Caco-2 (cell line): ENCODE measurements around the gene ABHD4. TPM values are rescaled to one million over a fixed set of nuclear protein-coding genes. Genes with fewer than 3 reads are reported as not detected.

ENCODE experiments used
- BruUV-seq: library from RNA; stranded (reverse); fragments of 400-500 nt; replicated peaks from 2 replicates; lab custom pipeline; 2021; lab: Mats Ljungman, UMichigan
- CTCF ChIA-PET: fragments of 300-600 bp; sonication (Branson Sonifier 250); formaldehyde crosslinking; loops from one replicate; lab custom pipeline; 2022; ENCODE audit warnings: antibody characterized with exemption; lab: Charles Lee
- POLR2A ChIA-PET: fragments of 300-600 bp; sonication (Branson Sonifier 250); formaldehyde crosslinking; loops from one replicate; lab custom pipeline; 2022; ENCODE audit warnings: antibody characterized with exemption; lab: Charles Lee
- DNase-seq, 2 experiments: peaks; one replicate each; pipeline versions ENCODE4 v3.0.0 to v3.0.0-alpha.2; 2020 to 2022
- H3K27me3 ChIP-seq: replicated peaks from 2 replicates; pipeline ENCODE4 v1.6.0; 2011; ENCODE audit warnings: low read length; ENCODE audit not compliant: control insufficient read depth, insufficient read depth
- H3K36me3 ChIP-seq: 2 replicates; pipeline ENCODE4 v1.5.1; 2011; ENCODE audit warnings: low read length; ENCODE audit not compliant: control insufficient read depth, insufficient read depth
- H3K4me1 ChIP-seq: fragments of 250-450 bp; sonication (Bioruptor Pico); 2 replicates; pipeline ENCODE4 v1.5.1; 2020; ENCODE audit warnings: mild to moderate bottlenecking
- H3K4me3 ChIP-seq: 2 replicates; pipeline ENCODE4 v1.5.1; 2011; ENCODE audit warnings: low read depth, mild to moderate bottlenecking, control low read depth, low read length
- H3K9me3 ChIP-seq: fragments of 250-450 bp; sonication (Bioruptor Pico); 2 replicates; pipeline ENCODE4 v1.5.1; 2020; ENCODE audit warnings: mild to moderate bottlenecking, moderate library complexity
- H3K27ac Mint-ChIP-seq: one replicate; pipeline ENCODE4 v1.8.0; 2022; ENCODE audit warnings: mixed read lengths; ENCODE audit not compliant: unreplicated experiment
- H3K27me3 Mint-ChIP-seq: one replicate; pipeline ENCODE4 v1.8.0; 2022; ENCODE audit warnings: mixed read lengths; ENCODE audit not compliant: insufficient read depth, unreplicated experiment
- H3K36me3 Mint-ChIP-seq: one replicate; pipeline ENCODE4 v1.8.0; 2022; ENCODE audit warnings: mild to moderate bottlenecking, mixed read lengths; ENCODE audit not compliant: insufficient read depth, unreplicated experiment
- H3K4me1 Mint-ChIP-seq: one replicate; pipeline ENCODE4 v1.8.0; 2022; ENCODE audit warnings: low read depth, mixed read lengths; ENCODE audit not compliant: unreplicated experiment
- H3K4me3 Mint-ChIP-seq: one replicate; pipeline ENCODE4 v1.8.0; 2022; ENCODE audit warnings: mild to moderate bottlenecking, moderate library complexity, mixed read lengths; ENCODE audit not compliant: unreplicated experiment
- H3K9me3 Mint-ChIP-seq: one replicate; pipeline ENCODE4 v1.8.0; 2022; ENCODE audit warnings: mixed read lengths; ENCODE audit not compliant: unreplicated experiment
- CTCF ChIP-seq, 2 experiments: fragments of 200-600 bp in 1 of 2; IDR thresholded peaks; 1 replicate in 1 of 2; 2 replicates in 1 of 2; pipeline versions ENCODE4 v1.5.1 to v1.8.0; 2011 to 2022; ENCODE audit warnings: antibody characterized with exemption in 1 of 2, control low read depth in 1 of 2, inconsistent platforms in 1 of 2, low read depth in 1 of 2, low read length in 1 of 2, mild to moderate bottlenecking in 1 of 2, moderate library complexity in 1 of 2; ENCODE audit not compliant: insufficient read depth in 1 of 2, severe bottlenecking in 1 of 2, unreplicated experiment in 1 of 2
- intact Hi-C: fragments of 100-400 bp; cut with micrococcal nuclease; formaldehyde crosslinking; loops from one replicate; pipeline ENCODE4 v1.10.0; 2022; ENCODE audit not compliant: unreplicated experiment
- total RNA-seq: library from RNA; stranded (reverse); gene quantifications from 2 replicates; pipeline ENCODE4 v1.2.3, GENCODE V29; 2022

Gene ABHD4
- total RNA-seq, 1 experiment from 2014 or later, result 73.5 TPM

GRCh38 chr14:22622255-22622654 is 24.2 kb downstream of the ABHD4 start:
- Histone ChIP-seq H3K36me3 (no peaks in the 10 kb centered on the region), H3K9me3 (no peaks in the 10 kb centered on the region), H3K4me1 (no peaks in the 10 kb centered on the region), H3K27me3 (no peaks in the 10 kb centered on the region), H3K4me3 (no peak overlapping the region)
- ChIA-PET POLR2A (no interaction called here), CTCF (interaction anchor here (0.8 kb wide), 1 partner anchor 52 kb away, joined by 3 read pairs; no protein-coding TSS in a partner anchor)
- DNase-seq, result no peak
- Mint-ChIP-seq H3K9me3 (no peaks in the 10 kb centered on the region), H3K4me1 (no peaks in the 10 kb centered on the region), H3K36me3 (no peaks in the 10 kb centered on the region), H3K4me3 (no peak overlapping the region), H3K27me3 (no peaks in the 10 kb centered on the region), H3K27ac (no peak overlapping the region)
- no TSS peak for BruUV-seq
- TF ChIP-seq CTCF (IDR thresholded peaks at IDR 0.05; ENCODE audit: insufficient read depth in 1 of 2, low read depth in 1 of 2, low read length in 1 of 2, severe bottlenecking in 1 of 2, unreplicated experiment in 1 of 2), result no peak
- intact Hi-C loops, result no loop called here

GRCh38 chr14:22623047-22623446 is 24.9 kb downstream of the ABHD4 start:
- no peaks in the 10 kb centered on the region for H3K4me1 Mint-ChIP-seq
- intact Hi-C loops, result no loop called here
- no peak for DNase-seq
- ChIA-PET POLR2A (no interaction called here), CTCF (interaction anchor here (0.8 kb wide), 1 partner anchor 53 kb away, joined by 3 read pairs; no protein-coding TSS in a partner anchor)
- Histone ChIP-seq H3K9me3 (no peaks in the 10 kb centered on the region), H3K27me3 (no peaks in the 10 kb centered on the region), H3K4me3 (no peak overlapping the region), H3K4me1 (no peaks in the 10 kb centered on the region), H3K36me3 (no peaks in the 10 kb centered on the region)
- H3K36me3 Mint-ChIP-seq, result no peaks in the 10 kb centered on the region
- no peaks in the 10 kb centered on the region for H3K9me3 Mint-ChIP-seq
- no peak for TF ChIP-seq CTCF (IDR thresholded peaks at IDR 0.05; ENCODE audit: insufficient read depth in 1 of 2, low read depth in 1 of 2, low read length in 1 of 2, severe bottlenecking in 1 of 2, unreplicated experiment in 1 of 2)
- H3K27me3 Mint-ChIP-seq, result no peaks in the 10 kb centered on the region
- H3K27ac Mint-ChIP-seq, result no peak overlapping the region
- no TSS peak for BruUV-seq
- H3K4me3 Mint-ChIP-seq, result no peak overlapping the region

- H3K36me3 Mint-ChIP-seq, result no peaks in the 10 kb centered on the region
- ChIA-PET CTCF (no interaction called here), POLR2A (no interaction called here)
- BruUV-seq, result no TSS peak
- Histone ChIP-seq H3K27me3 (no peaks in the 10 kb centered on the region), H3K4me1 (no peaks in the 10 kb centered on the region), H3K4me3 (no peak overlapping the region), H3K36me3 (no peaks in the 10 kb centered on the region), H3K9me3 (peaks cover 10% of the 10 kb centered on the region; the same call in 1 of the 2 replicates)
- no peak overlapping the region for H3K4me3 Mint-ChIP-seq
- intact Hi-C loops, result no loop called here
- H3K4me1 Mint-ChIP-seq, result no peaks in the 10 kb centered on the region
- no peaks in the 10 kb centered on the region for H3K27me3 Mint-ChIP-seq
- peaks cover 20% of the 10 kb centered on the region for H3K9me3 Mint-ChIP-seq
- DNase-seq, result no peak
- no peak for TF ChIP-seq CTCF (IDR thresholded peaks at IDR 0.05; ENCODE audit: insufficient read depth in 1 of 2, low read depth in 1 of 2, low read length in 1 of 2, severe bottlenecking in 1 of 2, unreplicated experiment in 1 of 2)
- H3K27ac Mint-ChIP-seq, result no peak overlapping the region
Measured at GRCh38 chr14:22626590-22626989, 28.5 kb downstream of the ABHD4 start.
